NCI-H1092 (cell line): ENCODE results near the gene FARS2.
"Not testable (repeated sequence)": the region's sequence is repeated elsewhere in the genome, so short reads cannot be mapped to it uniquely, and the experiment has no call there.

Experiments used
- DNase-seq: peaks from one replicate; lab custom pipeline; 2025; lab: John Stamatoyannopoulos, UW

FARS2 gene

DNA sequence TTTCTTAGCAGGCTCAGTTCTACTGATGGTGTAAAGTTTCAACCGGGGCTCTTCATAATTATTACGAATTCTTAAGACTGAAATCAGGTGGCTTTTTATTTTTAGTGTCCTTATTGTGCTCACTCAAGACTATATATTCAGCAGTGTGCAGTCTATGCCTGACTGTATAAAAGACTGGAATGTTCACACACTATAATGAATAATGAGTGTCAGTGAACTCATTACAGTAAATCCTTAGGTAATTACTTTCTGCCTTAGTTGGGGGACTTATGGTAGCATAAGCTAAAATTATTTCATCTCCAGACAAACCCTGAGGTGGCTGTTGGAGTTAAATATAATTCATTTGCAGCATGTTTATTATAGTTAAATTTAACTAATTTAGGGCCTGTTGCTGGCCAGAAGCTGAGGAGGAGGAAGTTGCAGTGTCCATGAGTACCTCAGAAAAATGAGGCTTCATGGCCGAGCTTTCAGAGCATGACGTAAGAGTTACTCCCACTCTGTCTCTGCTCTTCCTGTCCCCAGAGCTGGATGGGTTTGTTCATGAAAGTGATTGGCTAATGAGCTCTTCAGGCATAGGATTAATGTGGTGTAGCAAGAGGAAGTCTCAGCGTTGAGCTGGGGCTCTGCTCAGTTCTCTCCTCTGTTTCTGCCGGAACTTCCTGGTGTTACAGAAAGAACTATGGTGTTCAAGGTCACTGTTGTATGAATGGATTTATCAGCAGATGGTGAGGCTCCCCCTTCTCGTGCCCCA, 409.7 kb downstream of the FARS2 start:
- DNase-seq: no peak

DNA sequence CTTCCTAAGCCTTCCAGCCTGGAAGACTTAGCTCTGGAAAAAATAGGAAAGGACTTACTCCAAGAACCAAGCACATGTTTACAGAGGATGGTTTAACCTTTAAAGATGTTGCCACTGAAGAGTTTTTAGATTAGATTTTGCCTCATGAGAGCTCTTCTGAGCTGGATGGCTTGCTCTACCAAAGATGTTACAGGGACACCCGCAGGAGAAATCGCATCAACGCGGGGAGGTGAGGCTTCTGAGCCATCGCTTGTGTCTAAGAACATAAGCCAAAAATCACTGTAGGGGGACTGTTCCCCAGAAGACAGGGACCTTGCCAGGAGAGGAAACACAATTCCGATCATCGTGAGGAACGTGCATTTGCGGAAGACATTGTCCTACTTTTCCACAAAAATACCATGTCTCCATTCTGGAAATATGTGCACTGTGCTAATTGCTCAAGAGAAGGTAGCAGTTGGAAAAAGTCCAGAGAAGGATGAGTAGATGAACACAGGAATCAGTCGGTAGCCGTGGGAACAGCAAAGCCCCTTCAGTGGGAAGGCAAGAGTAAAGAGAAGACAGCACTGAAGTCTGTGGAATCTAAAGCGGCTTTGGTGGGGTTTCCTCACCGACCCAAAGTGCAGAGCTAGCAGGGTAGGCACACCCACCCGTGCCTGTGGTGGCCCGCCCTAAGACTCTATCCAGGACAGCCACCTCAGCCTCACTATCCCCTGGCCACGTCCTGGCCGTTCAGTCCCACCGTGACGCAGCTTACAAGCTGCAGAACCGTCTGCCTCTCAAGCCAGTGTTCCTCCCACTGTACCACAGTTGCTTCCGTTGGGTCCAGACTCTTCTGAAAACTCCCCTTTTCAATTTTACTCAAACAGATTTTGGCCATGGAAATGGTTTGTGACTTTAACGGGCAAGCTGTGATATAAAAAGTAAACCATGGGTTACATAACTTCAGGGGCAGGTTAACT, 410.6 kb downstream of the FARS2 start:
- DNase-seq: no peak

DNA sequence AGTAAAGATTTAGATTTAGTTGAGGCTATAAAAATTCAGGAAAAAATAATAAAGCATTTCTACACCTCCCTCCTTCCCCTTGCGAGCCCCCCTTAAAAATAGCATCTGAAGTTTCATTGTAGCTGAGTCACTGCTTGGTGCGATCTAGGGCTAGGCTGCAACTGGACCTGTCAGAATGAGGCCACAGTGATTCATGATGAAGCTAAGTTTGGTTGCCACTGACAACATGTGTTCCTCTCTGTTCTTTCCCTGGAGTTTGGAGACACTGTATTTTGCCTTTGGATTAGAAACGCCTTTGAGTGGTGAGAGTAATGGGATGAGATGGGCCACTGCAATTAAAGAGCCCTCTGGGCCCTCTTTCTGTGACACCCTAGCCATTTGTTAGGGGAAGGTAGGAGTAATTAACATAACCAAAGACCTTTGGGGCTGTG, 411.3 kb downstream of the FARS2 start:
- no peak for DNase-seq

DNA sequence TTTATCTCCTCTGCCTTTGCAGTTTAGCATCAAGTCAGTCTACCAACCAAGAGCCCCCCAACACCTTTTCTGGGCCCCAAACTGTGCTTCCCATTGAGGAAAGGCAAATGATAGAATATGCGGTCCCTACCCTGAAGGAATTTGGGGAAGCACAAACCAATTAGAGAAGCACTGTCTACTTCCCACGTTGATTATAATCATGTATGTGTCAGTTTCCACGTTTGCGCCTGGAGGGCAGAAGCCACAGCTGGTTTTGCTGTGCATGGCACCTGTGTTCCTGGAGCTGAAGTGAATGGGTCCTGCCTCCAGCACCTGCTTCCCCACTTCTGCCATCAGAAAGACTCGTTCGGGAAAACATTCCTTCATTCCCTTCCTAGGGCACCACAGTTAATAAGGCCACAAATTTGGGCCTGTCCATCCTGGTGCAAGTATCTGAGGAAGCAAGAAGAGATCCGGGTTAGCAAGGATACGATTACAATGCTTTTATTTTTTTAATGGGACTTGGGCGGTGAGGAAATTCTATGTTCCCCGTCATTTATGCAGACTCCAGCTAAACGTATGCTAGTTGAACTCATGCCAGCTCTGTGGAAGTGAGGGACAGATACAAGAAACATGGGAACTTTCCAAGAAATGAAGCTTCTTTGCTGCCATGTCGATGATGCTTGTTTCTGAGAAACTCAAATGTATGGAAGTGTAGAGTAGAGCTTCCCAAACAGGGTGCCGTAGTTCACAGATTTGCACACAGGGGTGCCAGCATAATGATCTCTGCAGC, 411.9 kb downstream of the FARS2 start:
- no peak for DNase-seq

DNA sequence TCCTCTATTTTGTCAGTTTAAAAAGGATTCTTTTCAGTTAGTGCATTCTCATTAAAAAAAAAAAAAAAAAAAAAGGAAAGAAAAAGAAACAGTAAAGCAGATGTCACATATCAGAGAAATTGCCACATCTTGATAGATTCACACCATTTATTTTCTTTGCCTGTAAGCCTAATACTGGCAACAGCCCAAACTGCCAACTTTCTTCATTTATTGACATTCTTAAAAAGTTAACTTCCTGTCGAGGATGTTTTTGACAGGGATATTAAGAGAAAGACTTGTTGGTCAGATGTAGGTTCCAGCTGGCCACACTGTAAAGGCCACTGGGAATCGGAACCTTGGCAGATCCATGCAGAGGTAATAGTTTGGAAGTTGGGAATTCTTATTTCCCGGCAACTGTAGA, 412.8 kb downstream of the FARS2 start:
- no peak for DNase-seq

DNA sequence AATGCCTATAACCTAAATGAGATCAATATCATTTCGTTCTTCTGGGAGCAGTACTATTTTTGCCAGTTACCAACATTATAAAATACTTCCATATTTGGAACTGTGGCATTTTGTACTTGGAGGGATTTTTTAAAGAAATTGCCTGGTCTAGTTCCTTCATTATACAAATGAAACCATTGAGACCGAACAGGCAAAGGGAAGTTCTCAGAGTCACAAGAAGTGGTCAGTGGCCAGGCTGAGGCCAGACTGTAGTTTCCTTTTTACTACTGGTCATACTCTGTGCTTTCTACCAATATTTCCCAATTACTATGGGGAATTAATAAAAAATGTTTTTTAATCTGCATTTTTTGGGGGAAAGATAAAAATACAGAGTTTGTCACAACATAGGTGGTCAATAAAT, 413.4 kb downstream of the FARS2 start:
- no peak for DNase-seq

DNA sequence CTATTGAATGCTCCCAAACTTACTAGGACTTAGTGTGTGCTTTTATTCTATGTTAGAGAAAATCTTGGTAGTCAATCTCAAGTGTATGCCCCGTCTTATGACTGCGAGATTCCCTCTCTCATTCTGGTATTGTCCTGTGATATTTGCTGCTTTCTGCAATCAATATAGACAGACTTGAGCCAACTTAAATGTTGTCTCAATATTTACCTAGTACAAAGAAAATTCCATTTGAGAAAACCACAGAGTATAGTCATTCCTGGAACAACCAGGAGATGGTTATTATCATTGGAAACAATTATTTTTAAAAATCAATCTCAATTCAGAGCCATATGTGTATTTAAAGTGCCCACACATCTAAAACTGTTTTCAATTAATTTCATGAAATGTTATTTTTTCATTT, 415.4 kb downstream of the FARS2 start:
- no peak for DNase-seq

DNA sequence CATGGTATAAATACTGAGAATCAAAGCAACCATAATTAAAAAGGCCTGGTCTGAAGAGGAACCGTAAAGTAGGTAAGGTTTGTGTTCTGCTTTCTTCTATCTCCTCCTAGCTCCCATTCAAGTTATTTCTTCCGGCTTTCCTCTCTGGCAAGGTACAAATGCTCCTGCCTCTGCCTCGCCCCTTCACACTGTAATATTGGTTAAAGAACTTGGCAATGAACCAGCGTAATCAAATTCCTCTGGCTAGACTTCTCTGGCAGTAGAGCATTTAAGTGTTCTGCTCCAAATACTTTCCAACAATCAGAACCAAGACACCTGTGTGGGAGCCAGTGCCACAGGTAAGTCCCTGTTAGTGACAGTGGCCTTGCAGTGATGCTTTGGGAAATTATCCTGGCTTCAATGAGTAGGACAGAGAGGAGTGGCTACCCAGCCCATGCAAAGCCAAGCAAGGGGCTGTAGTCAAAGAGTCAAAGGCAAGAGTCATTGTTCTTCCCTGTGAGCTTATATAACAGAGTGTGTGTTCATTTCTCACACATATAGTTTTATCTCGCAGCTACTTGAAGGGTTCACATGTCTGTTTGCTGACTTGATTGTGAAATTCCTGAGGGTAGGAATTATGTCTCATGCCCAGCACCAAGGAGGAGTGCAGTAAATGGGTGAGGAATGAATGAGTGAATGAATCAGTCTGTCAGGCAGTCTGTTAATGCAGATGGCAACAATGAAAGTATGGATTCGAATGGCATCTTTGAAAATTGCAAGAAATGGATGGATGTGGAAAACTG, 416.1 kb downstream of the FARS2 start:
- DNase-seq: no peak

DNA sequence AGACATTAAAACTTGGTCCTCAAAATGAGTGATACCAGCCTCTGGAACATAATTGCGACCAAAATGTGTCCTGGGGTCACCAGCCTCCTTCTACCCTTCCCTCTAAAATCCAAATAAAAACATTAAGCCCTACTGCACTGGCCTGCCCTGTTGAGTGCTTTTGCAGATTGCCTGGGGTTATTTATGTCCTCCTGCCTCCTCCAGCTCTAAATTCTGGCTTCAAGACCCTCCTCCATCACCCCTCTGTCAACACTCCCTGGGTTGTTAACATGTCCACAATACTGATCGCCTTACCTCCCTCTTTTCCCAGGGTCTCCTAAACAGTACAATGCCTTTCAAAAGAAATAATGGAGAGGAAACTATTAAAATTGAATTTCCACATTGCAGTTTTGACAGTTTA, 418.0 kb downstream of the FARS2 start:
- DNase-seq: no peak

DNA sequence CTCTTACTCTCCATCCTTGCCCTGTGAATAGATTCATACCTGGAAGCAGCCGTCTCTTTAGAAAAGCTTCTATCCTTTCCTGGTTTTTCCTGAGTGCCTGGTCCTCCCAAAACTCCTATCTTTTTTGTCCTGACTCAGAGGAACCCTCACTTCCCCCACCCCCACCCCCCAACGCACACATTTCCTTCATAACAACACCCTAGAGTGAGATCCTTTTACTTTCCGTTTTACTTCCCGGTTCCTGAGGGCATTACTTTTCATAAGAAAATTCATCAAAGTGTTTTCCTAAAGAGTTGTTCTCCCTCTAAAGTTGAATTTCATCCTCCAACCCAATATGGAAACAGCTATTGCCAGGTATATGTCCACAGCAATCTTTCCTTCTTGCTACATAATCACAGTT, 418.4 kb downstream of the FARS2 start:
- no peak for DNase-seq

DNA sequence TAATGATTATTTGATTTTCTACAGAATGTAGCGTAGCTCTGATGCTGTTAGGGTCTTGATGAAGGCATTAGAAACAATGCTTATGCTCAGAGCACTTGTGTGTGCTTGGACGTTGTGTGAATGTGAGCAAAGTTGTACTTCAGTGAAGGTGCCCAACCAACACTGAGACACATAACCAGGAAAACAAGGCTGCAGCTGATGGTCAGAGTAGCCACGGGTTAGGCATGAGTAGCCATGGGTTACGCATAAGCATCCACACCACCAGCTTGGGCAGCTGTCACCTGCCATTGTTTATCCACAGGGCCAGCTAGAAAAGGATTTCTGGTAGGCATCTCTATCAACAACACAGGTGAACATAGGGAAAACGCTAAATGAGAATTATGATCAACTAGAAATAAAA, 418.8 kb downstream of the FARS2 start:
- no peak for DNase-seq

DNA sequence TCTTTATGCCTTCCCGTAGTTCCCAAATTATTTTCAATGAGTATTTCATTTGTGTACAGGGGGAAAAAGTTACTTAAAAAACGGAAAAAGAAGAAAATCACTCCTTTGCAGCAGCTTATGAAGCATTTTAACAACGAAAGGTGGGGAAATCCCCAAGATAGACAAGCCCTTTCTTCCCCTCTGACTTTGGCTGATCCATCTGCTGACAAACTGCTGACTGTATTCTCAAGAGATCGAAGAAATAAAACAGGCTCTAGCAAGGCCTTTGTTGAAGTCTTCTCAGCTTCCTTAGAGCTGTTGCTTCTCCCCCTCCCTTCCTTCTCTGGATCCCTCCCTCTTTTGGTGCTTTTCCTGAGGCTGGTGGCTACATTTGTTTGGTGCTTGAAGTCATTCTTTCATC, 420.2 kb downstream of the FARS2 start:
- no peak for DNase-seq

DNA sequence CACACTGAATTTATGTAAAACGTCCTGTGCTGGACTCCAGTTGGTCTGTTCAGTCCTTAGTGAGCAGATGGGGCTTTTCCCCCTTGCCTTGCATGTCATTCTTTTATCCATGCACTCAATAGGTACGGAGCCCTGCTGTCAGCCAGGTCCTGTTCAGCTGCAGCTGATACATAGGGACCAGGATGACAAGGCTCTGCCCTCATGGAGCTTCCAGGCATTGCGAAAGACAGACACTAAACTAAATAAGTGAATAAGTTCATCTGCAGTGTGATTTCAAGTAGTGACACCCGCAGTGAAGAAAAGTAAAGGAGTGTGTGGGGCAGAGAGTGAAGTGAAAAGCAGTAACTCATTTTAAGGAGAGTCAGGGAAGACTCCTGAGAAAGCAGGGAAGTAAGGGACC, 421.2 kb downstream of the FARS2 start:
- DNase-seq: no peak

DNA sequence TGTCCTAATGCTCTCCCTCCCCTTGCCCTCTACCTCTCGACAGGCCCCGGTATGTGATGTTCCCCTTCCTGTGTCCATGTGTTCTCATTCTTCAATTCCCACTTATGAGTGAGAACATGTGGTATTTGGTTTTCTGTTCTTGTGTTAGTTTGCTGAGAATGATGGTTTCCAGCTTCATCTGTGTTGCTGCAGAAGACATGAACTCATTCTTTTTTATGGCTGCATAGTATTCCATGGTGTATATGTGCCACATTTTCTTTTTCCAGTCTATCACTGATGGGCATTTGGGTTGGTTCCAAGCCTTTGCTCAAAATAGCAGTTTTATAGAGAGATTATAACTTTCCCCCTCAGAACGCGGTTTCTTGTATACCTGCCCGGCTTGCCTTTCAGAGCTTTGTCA, 422.4 kb downstream of the FARS2 start:
- DNase-seq: not testable (repeated sequence)

DNA sequence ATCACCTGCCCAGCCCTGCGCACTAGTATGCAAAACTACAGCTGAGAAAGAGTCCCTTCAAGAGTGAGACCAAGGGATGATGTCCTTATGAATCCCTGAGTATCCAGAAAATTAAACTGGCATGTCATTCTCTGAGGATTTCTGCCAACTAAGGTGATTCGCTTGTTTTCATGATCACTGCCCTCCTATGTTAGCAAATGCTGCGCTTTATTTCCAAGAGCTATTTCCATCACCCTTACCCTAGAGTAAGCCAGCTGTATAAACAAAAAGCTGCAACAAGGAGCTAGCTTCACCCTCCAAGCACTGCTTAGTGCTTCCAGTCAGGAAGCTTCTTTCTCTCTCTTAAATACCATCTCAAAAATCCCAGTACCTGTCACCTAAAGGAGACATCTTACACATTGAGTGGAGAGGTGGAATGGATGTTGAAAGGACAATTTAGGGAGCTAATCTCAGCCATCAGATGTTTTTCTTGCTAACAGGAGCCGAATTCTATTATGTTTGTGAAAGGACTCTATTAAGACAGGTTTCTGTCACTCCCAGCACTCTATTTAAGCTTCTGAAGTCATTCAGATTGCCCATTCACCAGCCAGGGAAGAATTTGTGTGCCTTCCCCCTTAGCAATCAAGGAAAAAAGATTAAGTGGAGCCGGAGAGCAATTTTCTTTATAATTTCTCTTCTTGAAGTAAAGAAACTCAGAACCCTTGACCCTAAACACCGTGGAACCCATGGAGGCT, 423.2 kb downstream of the FARS2 start:
- no peak for DNase-seq

DNA sequence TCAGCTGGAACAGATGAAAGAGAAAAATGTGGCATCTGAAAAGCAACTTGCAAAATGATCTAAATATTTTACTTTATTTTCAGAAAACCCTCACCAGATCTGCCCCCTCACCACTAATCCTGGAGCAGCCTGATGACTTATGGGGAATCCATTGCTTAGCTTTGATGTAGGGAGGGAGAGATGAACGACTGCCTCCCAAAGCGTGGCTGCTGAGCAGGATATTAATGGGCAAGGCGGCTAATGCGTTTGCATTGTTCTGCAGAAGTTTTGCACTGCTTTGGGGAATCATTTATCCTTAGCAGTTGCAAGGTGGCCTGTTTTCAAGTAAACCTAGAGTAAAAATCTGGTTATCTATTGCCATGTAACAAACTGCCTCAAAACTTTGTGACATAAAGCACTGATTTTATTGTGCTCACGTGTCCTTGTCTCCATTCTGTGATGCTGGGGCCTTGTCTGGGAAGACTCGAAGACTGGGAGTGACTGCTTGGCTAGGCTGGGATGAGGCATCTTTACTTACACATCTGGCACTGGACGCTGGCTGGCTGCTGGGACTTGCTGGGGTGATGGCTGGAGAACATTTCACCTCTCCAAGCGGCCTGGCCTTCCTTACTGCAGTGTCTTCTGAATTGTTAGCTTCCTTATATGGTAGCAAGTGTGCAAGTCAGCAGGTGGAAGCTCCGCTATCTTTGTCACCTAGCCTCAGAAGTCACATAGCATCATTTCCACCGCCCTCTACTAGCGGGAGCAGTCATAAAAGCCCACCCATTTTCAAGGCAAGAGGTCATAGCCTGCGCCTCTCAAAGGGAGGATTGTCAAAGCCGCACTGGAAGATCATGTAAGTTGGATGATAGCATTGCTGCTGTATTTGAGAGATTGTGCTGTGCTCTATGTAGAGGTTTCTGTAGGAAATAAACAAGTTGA, 432.2 kb downstream of the FARS2 start:
- no peak for DNase-seq

DNA sequence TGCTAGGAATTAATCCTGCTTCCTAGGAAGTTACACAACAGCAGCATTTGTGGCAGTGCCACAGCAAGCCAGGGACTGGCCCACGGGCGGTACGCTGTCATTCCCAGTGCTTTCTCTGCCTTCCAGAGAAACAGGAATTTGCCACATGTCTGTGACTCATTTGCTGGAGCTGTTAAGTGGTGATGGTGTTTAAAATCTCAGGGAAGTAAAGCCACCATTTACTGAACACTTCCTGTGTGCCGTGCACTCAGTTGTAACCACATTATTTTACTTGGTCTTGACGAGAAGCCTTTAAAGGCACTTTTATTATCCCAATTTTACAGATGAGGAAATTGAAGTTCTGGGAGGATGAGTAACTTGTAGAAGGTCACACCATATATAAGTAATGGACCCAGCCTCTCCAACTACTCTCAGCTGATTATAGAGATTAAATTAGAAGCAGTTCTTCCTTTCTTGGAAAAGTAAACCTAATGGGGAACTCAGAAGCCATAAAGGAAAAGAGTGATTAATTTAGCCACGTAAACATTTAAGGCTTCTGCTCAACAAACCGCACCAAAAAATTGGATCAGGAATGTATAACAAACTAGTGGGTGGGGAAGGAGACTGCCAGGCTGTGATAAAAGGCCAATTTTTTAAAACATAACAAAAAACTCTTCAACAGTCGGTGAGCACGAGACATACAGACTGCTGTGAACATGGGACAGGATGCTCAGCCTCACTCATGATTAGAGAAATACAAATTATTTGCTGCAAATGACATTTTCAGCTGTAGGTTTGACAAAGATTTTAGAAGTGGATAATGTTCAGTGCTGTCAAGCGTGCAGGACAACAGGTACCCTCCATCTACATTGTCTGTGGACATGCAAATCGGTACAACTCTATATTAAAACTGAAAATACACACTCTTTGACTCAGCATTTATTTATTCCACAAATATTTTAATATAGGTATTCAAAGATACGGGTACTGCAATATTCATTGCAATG, 434.2 kb downstream of the FARS2 start:
- DNase-seq: no peak

DNA sequence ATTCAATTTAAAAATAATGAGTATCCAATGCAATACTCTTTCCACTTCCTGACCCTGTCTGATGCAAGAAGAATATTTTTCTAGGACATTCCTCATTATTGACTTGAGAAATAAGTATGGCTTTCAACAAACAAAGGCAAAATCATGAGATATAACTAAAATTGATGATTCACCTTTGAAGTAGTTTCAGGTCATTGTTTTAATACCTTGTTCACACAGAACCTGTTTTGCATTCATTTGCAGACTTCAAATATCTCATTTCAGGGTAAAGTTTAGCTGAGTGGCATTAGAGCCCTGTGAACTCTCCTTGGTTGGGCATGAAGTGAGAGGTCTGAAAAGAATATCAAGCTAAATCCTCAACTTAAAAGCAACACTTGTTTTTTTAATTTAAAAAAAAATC, 436.2 kb downstream of the FARS2 start:
- no peak for DNase-seq

DNA sequence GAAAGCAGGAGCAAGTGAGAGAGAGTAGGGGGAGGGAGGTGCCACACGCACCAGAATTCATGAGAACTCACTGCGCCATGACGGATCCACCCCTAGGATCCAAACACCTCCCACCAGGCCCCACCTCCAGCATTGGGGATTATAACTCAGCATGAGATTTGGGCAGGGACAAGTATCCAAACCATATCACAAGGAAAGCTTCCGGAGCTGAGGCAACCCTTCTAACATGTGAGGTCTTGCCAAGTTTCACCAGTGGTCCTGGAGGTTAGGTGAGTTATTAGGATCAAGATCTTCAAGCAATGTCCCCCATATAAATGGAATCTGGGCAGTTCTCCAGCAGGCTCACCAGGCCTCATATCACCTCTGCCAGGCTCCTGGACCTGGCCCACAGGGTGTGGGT, 437.0 kb downstream of the FARS2 start:
- DNase-seq: no peak
